H9 (cell line): ENCODE measurements around the gene RBM18. TPM values are rescaled to one million over a fixed set of nuclear protein-coding genes. Genes with fewer than 3 reads are reported as not detected.

Source experiments
- DNase-seq: peaks from one replicate; pipeline ENCODE4 v3.0.0-alpha.2; 2017
- H2AFZ ChIP-seq: one replicate; pipeline ENCODE4 v1.6.1; 2013; ENCODE audit warnings: mild to moderate bottlenecking, low read length, control low read depth, moderate library complexity
- H2AK5ac ChIP-seq: 2 replicates; pipeline ENCODE4 v1.6.1; 2013; ENCODE audit warnings: low read length, control low read depth, mixed read lengths; ENCODE audit not compliant: insufficient read length
- H2BK120ac ChIP-seq: one replicate; pipeline ENCODE4 v1.6.1; 2013; ENCODE audit warnings: low read depth, mild to moderate bottlenecking, low read length, control low read depth, inconsistent platforms; ENCODE audit not compliant: poor library complexity, severe bottlenecking
- H2BK12ac ChIP-seq: 2 replicates; pipeline ENCODE4 v1.6.1; 2013; ENCODE audit warnings: low read length, control low read depth, mixed read lengths, low read depth; ENCODE audit not compliant: insufficient read length
- H2BK15ac ChIP-seq: 2 replicates; pipeline ENCODE4 v1.6.1; 2013; ENCODE audit warnings: low read depth, low read length, control low read depth
- H2BK20ac ChIP-seq: one replicate; pipeline ENCODE4 v1.6.1; 2013; ENCODE audit warnings: low read depth, mild to moderate bottlenecking, low read length, control low read depth, inconsistent platforms; ENCODE audit not compliant: poor library complexity, severe bottlenecking
- H2BK5ac ChIP-seq: 2 replicates; pipeline ENCODE4 v1.6.1; 2013; ENCODE audit warnings: low read length, control low read depth, mixed read lengths; ENCODE audit not compliant: insufficient read length
- H3K14ac ChIP-seq: 2 replicates; pipeline ENCODE4 v1.6.1; 2013; ENCODE audit warnings: low read length, control low read depth; ENCODE audit not compliant: insufficient read depth
- H3K18ac ChIP-seq: 2 replicates; pipeline ENCODE4 v1.6.1; 2013; ENCODE audit warnings: low read depth, mild to moderate bottlenecking, mixed read lengths, low read length, control low read depth; ENCODE audit not compliant: insufficient read length
- H3K23ac ChIP-seq: 2 replicates; pipeline ENCODE4 v1.6.1; 2013; ENCODE audit warnings: low read length, control low read depth, mixed read lengths, low read depth; ENCODE audit not compliant: insufficient read length
- H3K23me2 ChIP-seq: 2 replicates; pipeline ENCODE4 v1.6.1; 2013; ENCODE audit warnings: low read depth, mild to moderate bottlenecking, mixed read lengths, low read length, control low read depth; ENCODE audit not compliant: insufficient read length, poor library complexity, severe bottlenecking
- H3K27ac ChIP-seq: 2 replicates; pipeline ENCODE4 v1.5.1; 2013; ENCODE audit warnings: low read length, control low read depth, mixed read lengths, low read depth; ENCODE audit not compliant: insufficient read length
- H3K27me3 ChIP-seq: 2 replicates; pipeline ENCODE4 v1.6.1; 2013; ENCODE audit warnings: low read length, control low read depth, inconsistent platforms; ENCODE audit not compliant: insufficient read depth
- H3K4ac ChIP-seq: 2 replicates; pipeline ENCODE4 v1.6.1; 2013; ENCODE audit warnings: low read depth, mild to moderate bottlenecking, control low read depth, inconsistent platforms, low read length, moderate library complexity
- H3K4me1 ChIP-seq: 2 replicates; pipeline ENCODE4 v1.6.1; 2013; ENCODE audit warnings: low read length, control low read depth, inconsistent platforms; ENCODE audit not compliant: insufficient read depth
- H3K4me2 ChIP-seq: 2 replicates; pipeline ENCODE4 v1.6.1; 2013; ENCODE audit warnings: low read length, control low read depth, mixed read lengths; ENCODE audit not compliant: insufficient read length, insufficient read depth
- H3K56ac ChIP-seq: 2 replicates; pipeline ENCODE4 v1.6.1; 2013; ENCODE audit warnings: low read depth, mild to moderate bottlenecking, mixed read lengths, low read length, control low read depth; ENCODE audit not compliant: insufficient read length
- H3K79me1 ChIP-seq: 2 replicates; pipeline ENCODE4 v1.6.1; 2013; ENCODE audit warnings: low read depth, mild to moderate bottlenecking, moderate library complexity, low read length, control low read depth, inconsistent platforms; ENCODE audit not compliant: insufficient read depth, poor library complexity, severe bottlenecking
- H3K79me2 ChIP-seq: 2 replicates; pipeline ENCODE4 v1.6.1; 2013; ENCODE audit warnings: low read length, control low read depth, inconsistent platforms; ENCODE audit not compliant: insufficient read depth
- H3K9ac ChIP-seq: 2 replicates; pipeline ENCODE4 v1.6.1; 2013; ENCODE audit warnings: low read length, control low read depth, mixed read lengths; ENCODE audit not compliant: insufficient read length; ENCODE audit errors: extremely low read depth
- H3K9me3 ChIP-seq: one replicate; pipeline ENCODE4 v1.6.1; 2013; ENCODE audit warnings: low read depth, low read length, inconsistent platforms; ENCODE audit not compliant: control insufficient read depth
- H3T11ph ChIP-seq: one replicate; pipeline ENCODE4 v1.6.1; 2013; ENCODE audit warnings: mild to moderate bottlenecking, low read length, control low read depth, inconsistent platforms
- H4K20me1 ChIP-seq: one replicate; pipeline ENCODE4 v1.6.1; 2013; ENCODE audit not compliant: control insufficient read depth, insufficient read length, insufficient read depth
- H4K5ac ChIP-seq: 2 replicates; pipeline ENCODE4 v1.6.1; 2013; ENCODE audit warnings: low read depth, mild to moderate bottlenecking, mixed read lengths, low read length, control low read depth; ENCODE audit not compliant: insufficient read length
- H4K8ac ChIP-seq: replicated peaks from 2 replicates; pipeline ENCODE4 v1.6.1; 2013; ENCODE audit warnings: low read length, control low read depth, mixed read lengths, low read depth; ENCODE audit not compliant: insufficient read length
- H4K91ac ChIP-seq: 2 replicates; pipeline ENCODE4 v1.6.1; 2013; ENCODE audit warnings: low read depth, mild to moderate bottlenecking, moderate library complexity, mixed read lengths, low read length, control low read depth; ENCODE audit not compliant: insufficient read length
- H3K27ac Mint-ChIP-seq, 3 experiments: 2 replicates in 2 of 3; 3 replicates in 1 of 3; pipeline ENCODE4 v1.8.0; 2020 to 2021; ENCODE audit warnings: mixed read lengths in 3 of 3, mild to moderate bottlenecking in 1 of 3, moderate library complexity in 1 of 3
- H3K27me3 Mint-ChIP-seq: 2 replicates; pipeline ENCODE4 v1.8.0; 2021; ENCODE audit warnings: low read depth, mild to moderate bottlenecking, moderate library complexity, mixed read lengths
- H3K36me3 Mint-ChIP-seq, 3 experiments: 2 replicates in 2 of 3; 3 replicates in 1 of 3; pipeline ENCODE4 v1.8.0; 2020 to 2021; ENCODE audit warnings: low read depth in 3 of 3, mixed read lengths in 3 of 3; ENCODE audit not compliant: insufficient read depth in 1 of 3
- H3K4me1 Mint-ChIP-seq, 2 experiments: 2 replicates each; pipeline ENCODE4 v1.8.0; 2020; ENCODE audit warnings: mixed read lengths in 2 of 2
- H3K4me3 Mint-ChIP-seq, 2 experiments: 2 replicates in 1 of 2; 3 replicates in 1 of 2; pipeline ENCODE4 v1.8.0; 2020 to 2021; ENCODE audit warnings: mild to moderate bottlenecking in 2 of 2, mixed read lengths in 2 of 2, moderate library complexity in 1 of 2
- H3K9me3 Mint-ChIP-seq, 2 experiments: 2 replicates in 1 of 2; 3 replicates in 1 of 2; pipeline ENCODE4 v1.8.0; 2020; ENCODE audit warnings: mild to moderate bottlenecking in 2 of 2, mixed read lengths in 2 of 2, moderate library complexity in 1 of 2
- WGBS: extraction: QIAGEN DNeasy Blood & Tissue Kit; methylation state at CpG from one replicate; pipeline ENCODE4 v1.1.7; 2013; ENCODE audit warnings: missing lambda C conversion rate, low lambda C conversion rate, mixed read lengths; ENCODE audit not compliant: insufficient read length; ENCODE audit errors: extremely low coverage; 5-methylcytosine and 5-hydroxymethylcytosine counted together
- total RNA-seq: library from RNA; stranded (reverse); gene quantifications from 2 replicates; pipeline ENCODE4 v1.2.1, GENCODE V29; 2021
- TF ChIP-seq, protein P1 (sequence below): fragments of 200-600 bp; sonication (generic); conservative IDR thresholded peaks from 3 replicates; pipeline ENCODE4 v1.8.0; 2021; ENCODE audit warnings: antibody characterized with exemption, mild to moderate bottlenecking

The RBM18 gene
- total RNA-seq, 1 experiment from 2014 or later = 18.9 TPM

GRCh38 chr9:122197882-122198281 lies 66.8 kb downstream of the RBM18 start:
- Histone ChIP-seq H3K4ac (no peak overlapping the region), H2AFZ (no peak overlapping the region), H3K18ac (no peak overlapping the region), H3K27ac (no peak overlapping the region), H3K27me3 (no peaks in the 10 kb centered on the region), H2BK12ac (no peak overlapping the region), H3K79me2 (no peaks in the 10 kb centered on the region), H2BK120ac (no peak overlapping the region), H3K9me3 (no peaks in the 10 kb centered on the region), H4K5ac (no peak overlapping the region), H2AK5ac (no peak overlapping the region), H2BK5ac (no peak overlapping the region), H2BK15ac (no peak overlapping the region), H3K23me2 (no peaks in the 10 kb centered on the region), H3K4me1 (no peaks in the 10 kb centered on the region), H3T11ph (no peak overlapping the region), H4K91ac (no peak overlapping the region), H3K79me1 (no peaks in the 10 kb centered on the region), H3K56ac (no peak overlapping the region), H2BK20ac (no peak overlapping the region), H3K9ac (no peak overlapping the region), H3K4me2 (no peak overlapping the region), H4K8ac (no peak overlapping the region), H3K14ac (no peak overlapping the region), H4K20me1 (no peaks in the 10 kb centered on the region), H3K23ac (no peak overlapping the region)
- H3K27me3 Mint-ChIP-seq = no peaks in the 10 kb centered on the region
- WGBS = no CpG with 5 or more reads among the region's 4 CpGs
- H3K27ac Mint-ChIP-seq = no peak overlapping the region
- no peaks in the 10 kb centered on the region; a peak in 1 of 7 replicates for H3K36me3 Mint-ChIP-seq
- H3K4me1 Mint-ChIP-seq = peaks cover 2 to 12% of the 10 kb centered on the region in 2 experiments
- DNase-seq = no peak
- TF ChIP-seq, protein P1, sequence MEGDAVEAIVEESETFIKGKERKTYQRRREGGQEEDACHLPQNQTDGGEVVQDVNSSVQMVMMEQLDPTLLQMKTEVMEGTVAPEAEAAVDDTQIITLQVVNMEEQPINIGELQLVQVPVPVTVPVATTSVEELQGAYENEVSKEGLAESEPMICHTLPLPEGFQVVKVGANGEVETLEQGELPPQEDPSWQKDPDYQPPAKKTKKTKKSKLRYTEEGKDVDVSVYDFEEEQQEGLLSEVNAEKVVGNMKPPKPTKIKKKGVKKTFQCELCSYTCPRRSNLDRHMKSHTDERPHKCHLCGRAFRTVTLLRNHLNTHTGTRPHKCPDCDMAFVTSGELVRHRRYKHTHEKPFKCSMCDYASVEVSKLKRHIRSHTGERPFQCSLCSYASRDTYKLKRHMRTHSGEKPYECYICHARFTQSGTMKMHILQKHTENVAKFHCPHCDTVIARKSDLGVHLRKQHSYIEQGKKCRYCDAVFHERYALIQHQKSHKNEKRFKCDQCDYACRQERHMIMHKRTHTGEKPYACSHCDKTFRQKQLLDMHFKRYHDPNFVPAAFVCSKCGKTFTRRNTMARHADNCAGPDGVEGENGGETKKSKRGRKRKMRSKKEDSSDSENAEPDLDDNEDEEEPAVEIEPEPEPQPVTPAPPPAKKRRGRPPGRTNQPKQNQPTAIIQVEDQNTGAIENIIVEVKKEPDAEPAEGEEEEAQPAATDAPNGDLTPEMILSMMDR = no peak
- H3K9me3 Mint-ChIP-seq = no peaks in the 10 kb centered on the region
- H3K4me3 Mint-ChIP-seq = no peak overlapping the region
